ENCODE results near the gene RD3L. TPM values are rescaled to one million over a fixed set of nuclear protein-coding genes. Genes with fewer than 3 reads are reported as not detected.
A peak's percentile ranks its signal among the peaks of the same experiment; 100 is the strongest.

The RD3L gene
- total RNA-seq, 4 donors from 2014 or later = not detected

DNA sequence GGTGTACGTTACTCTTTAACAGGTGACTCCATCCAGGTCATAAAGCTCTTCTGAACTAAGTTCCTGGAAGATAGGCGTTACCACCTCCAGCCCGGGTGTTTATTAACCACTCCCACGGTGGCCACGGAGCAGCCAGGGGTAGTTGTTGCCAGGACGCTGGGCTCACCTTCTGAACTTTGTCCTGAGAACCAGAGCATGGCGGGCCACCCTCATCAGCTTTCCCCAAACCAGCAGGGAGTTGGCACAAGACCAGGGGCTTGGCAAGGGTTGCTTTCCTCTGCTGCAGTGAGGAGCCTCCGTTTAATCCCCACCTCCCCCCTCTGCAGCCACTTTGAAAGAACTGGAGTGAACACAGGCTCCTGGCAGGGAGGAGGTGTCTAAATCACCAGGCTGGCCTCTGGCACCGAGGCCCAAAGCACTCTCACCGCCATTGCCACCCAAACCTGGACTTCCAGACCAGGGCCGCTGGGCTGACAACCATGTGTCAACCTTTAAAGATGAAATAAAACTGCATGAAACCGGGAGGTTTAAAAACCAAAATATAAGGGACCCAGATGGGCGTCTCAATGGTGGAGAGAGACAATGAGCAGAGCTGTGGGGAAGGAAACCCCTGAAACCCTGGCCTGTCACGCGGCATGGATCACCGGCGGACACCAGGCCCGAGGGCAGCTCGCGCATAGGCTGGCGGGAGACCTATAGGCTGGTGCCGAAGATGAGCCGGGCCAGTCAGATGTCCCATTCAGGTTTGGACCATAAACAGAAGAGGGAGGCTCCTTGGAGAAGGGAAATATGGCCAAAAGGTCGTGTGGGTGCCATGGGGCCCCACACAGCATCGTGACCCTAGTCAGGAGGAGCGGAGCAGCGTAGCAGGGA, 45.0 kb downstream of the RD3L start:
- Histone ChIP-seq H3K27ac (peak overlapping the region in 1 of 3 donors; percentile 26), H3K36me3 (no peaks in the 10 kb centered on the region), H3K9me3 (no peaks in the 10 kb centered on the region), H3K4me1 (peaks cover 0 to 25% of the 10 kb centered on the region in 2 donors), H3K4me3 (replicated peaks in 1 of 3) (no peak overlapping the region), H3K27me3 (no peaks in the 10 kb centered on the region)
- 64 to 83% methylated on average over 20 to 25 of the region's 27 CpGs for WGBS, 2 donors
- peak; percentile 97 for DNase-seq
- TF ChIP-seq, protein P1, sequence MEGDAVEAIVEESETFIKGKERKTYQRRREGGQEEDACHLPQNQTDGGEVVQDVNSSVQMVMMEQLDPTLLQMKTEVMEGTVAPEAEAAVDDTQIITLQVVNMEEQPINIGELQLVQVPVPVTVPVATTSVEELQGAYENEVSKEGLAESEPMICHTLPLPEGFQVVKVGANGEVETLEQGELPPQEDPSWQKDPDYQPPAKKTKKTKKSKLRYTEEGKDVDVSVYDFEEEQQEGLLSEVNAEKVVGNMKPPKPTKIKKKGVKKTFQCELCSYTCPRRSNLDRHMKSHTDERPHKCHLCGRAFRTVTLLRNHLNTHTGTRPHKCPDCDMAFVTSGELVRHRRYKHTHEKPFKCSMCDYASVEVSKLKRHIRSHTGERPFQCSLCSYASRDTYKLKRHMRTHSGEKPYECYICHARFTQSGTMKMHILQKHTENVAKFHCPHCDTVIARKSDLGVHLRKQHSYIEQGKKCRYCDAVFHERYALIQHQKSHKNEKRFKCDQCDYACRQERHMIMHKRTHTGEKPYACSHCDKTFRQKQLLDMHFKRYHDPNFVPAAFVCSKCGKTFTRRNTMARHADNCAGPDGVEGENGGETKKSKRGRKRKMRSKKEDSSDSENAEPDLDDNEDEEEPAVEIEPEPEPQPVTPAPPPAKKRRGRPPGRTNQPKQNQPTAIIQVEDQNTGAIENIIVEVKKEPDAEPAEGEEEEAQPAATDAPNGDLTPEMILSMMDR (IDR thresholded peaks at IDR 0.05) = no peak
- no peak for TF ChIP-seq POLR2A (IDR thresholded peaks at IDR 0.05)
- intact Hi-C loops (cut with DNase I) = no loop called here

DNA sequence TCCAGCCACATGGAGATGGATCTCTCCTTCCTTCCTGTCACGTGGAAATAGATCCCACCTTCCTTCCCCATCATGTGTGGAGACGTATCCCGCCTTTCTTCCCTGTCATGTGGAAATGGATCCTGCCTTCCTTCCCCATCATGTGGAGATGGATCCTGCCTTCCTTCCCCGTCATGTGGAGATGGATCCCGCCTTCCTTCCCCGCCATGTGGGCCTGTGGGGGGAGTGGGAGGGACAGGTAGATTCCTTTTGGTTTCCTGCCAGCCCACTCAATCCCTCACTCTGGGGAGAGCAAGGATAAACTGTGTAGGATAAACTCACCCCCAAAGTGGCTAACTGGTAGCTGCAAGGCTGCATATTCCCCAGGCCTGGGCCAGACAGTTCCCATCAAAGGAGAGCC, 45.8 kb downstream of the RD3L start:
- no peak overlapping the region for H3K27ac ChIP-seq
- no peak for DNase-seq
- no peaks in the 10 kb centered on the region for H3K9me3 ChIP-seq
- TF ChIP-seq POLR2A (IDR thresholded peaks at IDR 0.05) = no peak
- TF ChIP-seq, protein P1 (IDR thresholded peaks at IDR 0.05) = no peak
- no peak overlapping the region for H3K4me3 ChIP-seq (replicated peaks in 1 of 3)
- H3K36me3 ChIP-seq = no peaks in the 10 kb centered on the region
- WGBS, 2 donors = 74% methylated on average over 6 of the region's 6 CpGs
- H3K4me1 ChIP-seq = peaks cover 0 to 31% of the 10 kb centered on the region in 2 donors
- intact Hi-C loops (cut with DNase I) = no loop called here
- H3K27me3 ChIP-seq = no peaks in the 10 kb centered on the region

DNA sequence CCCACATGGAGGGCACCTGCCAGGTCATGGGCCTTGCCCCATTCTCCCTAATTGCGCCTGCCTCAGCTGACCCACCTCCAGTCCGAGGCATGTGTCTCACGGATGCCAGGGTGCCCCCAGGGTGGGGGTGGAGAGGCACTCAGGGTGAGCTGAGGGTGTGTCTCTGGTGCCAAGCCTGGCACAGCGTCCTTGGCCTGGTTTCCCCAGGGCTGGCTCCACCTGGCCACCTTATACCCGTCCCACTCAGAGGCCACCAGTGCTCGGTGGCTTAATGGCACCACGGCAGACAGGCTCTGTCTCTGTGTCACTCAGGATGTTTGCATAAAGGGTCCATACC, 47.6 kb downstream of the RD3L start:
- no peak for DNase-seq
- H3K4me1 ChIP-seq = peaks cover 0 to 42% of the 10 kb centered on the region in 2 donors
- no peaks in the 10 kb centered on the region for H3K9me3 ChIP-seq
- H3K36me3 ChIP-seq = no peaks in the 10 kb centered on the region
- TF ChIP-seq POLR2A (IDR thresholded peaks at IDR 0.05) = no peak
- TF ChIP-seq, protein P1 (IDR thresholded peaks at IDR 0.05) = no peak
- intact Hi-C loops (cut with DNase I) = no loop called here
- WGBS, 2 donors = 70 to 74% methylated on average over 2 to 5 of the region's 7 CpGs
- no peaks in the 10 kb centered on the region for H3K27me3 ChIP-seq
- H3K27ac ChIP-seq = no peak overlapping the region
- no peak overlapping the region for H3K4me3 ChIP-seq (replicated peaks in 1 of 3)

DNA sequence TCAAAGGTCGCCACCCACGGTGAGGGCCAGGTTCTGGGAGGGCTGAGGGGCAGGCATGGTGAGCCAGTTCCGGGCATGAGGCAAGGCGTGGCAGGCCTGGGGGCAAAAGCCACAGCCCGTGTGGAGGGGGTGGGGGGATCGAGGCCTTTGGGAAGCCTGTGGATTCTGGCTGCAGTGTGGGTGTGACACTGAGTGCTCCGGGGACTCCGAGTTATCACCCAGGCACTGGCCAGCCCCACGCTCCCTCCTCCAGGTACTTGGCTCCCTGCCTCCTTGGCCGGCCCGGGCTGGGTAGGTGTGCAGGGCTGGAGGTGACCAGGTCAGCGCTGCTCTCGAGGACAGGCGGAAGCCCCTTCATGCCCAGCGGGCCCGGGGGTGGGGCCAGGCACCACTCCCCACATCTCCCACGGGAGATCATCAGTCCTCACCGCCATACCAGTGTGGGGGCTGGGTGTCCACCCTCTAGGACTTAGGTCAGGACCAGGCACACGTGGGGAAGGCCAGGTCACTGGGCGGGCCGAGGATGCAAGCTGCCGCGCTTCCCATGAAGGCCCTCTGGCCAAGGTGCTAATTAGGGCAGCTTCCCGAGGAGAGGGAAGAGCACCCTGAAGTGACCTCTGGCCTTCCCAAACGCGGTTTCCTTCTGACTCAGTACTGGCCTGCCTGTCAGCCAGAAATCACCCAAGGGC, 48.2 kb downstream of the RD3L start:
- H3K36me3 ChIP-seq = no peaks in the 10 kb centered on the region
- peak; percentile 38 to 54 for DNase-seq
- intact Hi-C loops (cut with DNase I) = no loop called here

More for the DNA sequence above, 48.2 kb downstream of the RD3L start:
- 63 to 70% methylated on average over 17 to 20 of the region's 26 CpGs for WGBS, 2 donors
- H3K9me3 ChIP-seq = no peaks in the 10 kb centered on the region
- H3K4me3 ChIP-seq (replicated peaks in 1 of 3) = no peak overlapping the region
- H3K27ac ChIP-seq = no peak overlapping the region
- H3K27me3 ChIP-seq = no peaks in the 10 kb centered on the region
- peaks cover 0 to 42% of the 10 kb centered on the region in 2 donors for H3K4me1 ChIP-seq
- no peak for TF ChIP-seq POLR2A (IDR thresholded peaks at IDR 0.05)
- TF ChIP-seq, protein P1 (IDR thresholded peaks at IDR 0.05) = no peak

All from thyroid gland (tissue), 4 donors.